Colonic mucosa (tissue), 4 donors: ENCODE data around the gene SYNJ2. TPM values are rescaled to one million over a fixed set of nuclear protein-coding genes. Genes with fewer than 3 reads are reported as not detected.
A peak's percentile ranks its signal among the peaks of the same experiment; 100 is the strongest.

Experiments
- DNase-seq: peaks from one replicate; pipeline ENCODE4 v3.0.0-alpha.2; 2020
- H3K27ac ChIP-seq: fragments of 200-600 bp; one replicate; pipeline ENCODE4 v1.8.0; 2021
- H3K27me3 ChIP-seq: fragments of 200-600 bp; one replicate; pipeline ENCODE4 v1.8.0; 2021
- H3K36me3 ChIP-seq: fragments of 200-600 bp; one replicate; pipeline ENCODE4 v1.8.0; 2021
- H3K4me1 ChIP-seq: fragments of 200-600 bp; one replicate; pipeline ENCODE4 v1.8.0; 2021; ENCODE audit warnings: mild to moderate bottlenecking
- H3K4me3 ChIP-seq: fragments of 200-600 bp; one replicate; pipeline ENCODE4 v1.8.0; 2021
- H3K9ac ChIP-seq, 2 donors: one replicate each; pipeline ENCODE4 v1.7.0; 2013; ENCODE audit warnings: control low read depth in 2 of 2, low read depth in 2 of 2, low read length in 2 of 2
- H3K9me3 ChIP-seq: fragments of 200-600 bp; one replicate; pipeline ENCODE4 v1.8.0; 2021
- CTCF ChIP-seq: fragments of 200-600 bp; IDR thresholded peaks from one replicate; pipeline ENCODE4 v1.8.0; 2022; ENCODE audit warnings: antibody characterized with exemption, mild to moderate bottlenecking
- intact Hi-C: fragments of 100-400 bp; cut with DNase I; formaldehyde crosslinking; loops from one replicate; pipeline ENCODE4 v1.14.1; 2022
- total RNA-seq, 2 donors: library from RNA; stranded (reverse); fragmentation: NEBNext Ultra II Directional in 1 of 2; extraction: Animal tissue kit (Norgen Biotek cat#: 25700) in 1 of 2; gene quantifications; one replicate each; pipeline ENCODE4 v1.2.1, GENCODE V29; 2021
- donor health status: healthy.
- donor health status: DM: no; HTN: no; CAD: no.
- donor health status: DM: no; HTN: no; CAD: no.

SYNJ2 gene
- total RNA-seq, 2 donors from 2014 or later: 46.0 to 53.5 TPM

GRCh38 chr6:158005626-158006180 lies 24.0 kb downstream of the SYNJ2 start:
- H3K27ac ChIP-seq: no peak overlapping the region
- H3K9me3 ChIP-seq: no peaks in the 10 kb centered on the region
- H3K9ac ChIP-seq: no peak overlapping the region
- TF ChIP-seq CTCF: no peak
- no peaks in the 10 kb centered on the region for H3K36me3 ChIP-seq
- intact Hi-C loops: no loop called here
- H3K27me3 ChIP-seq: no peaks in the 10 kb centered on the region
- DNase-seq: no peak
- H3K4me3 ChIP-seq: no peak overlapping the region
- peaks cover 25% of the 10 kb centered on the region for H3K4me1 ChIP-seq

- no peak overlapping the region for H3K9ac ChIP-seq
- no peaks in the 10 kb centered on the region for H3K9me3 ChIP-seq
- H3K36me3 ChIP-seq: no peaks in the 10 kb centered on the region
- no peaks in the 10 kb centered on the region for H3K27me3 ChIP-seq
- no peak overlapping the region for H3K4me3 ChIP-seq
- TF ChIP-seq CTCF: no peak
- intact Hi-C loops: no loop called here
- no peak overlapping the region for H3K27ac ChIP-seq
- no peak for DNase-seq
- H3K4me1 ChIP-seq: peaks cover 25% of the 10 kb centered on the region
Measured at GRCh38 chr6:158006331-158006730, 24.7 kb downstream of the SYNJ2 start.

- H3K9ac ChIP-seq: no peak overlapping the region
- intact Hi-C loops: no loop called here
- H3K36me3 ChIP-seq: no peaks in the 10 kb centered on the region
- no peak overlapping the region for H3K4me3 ChIP-seq
- H3K27ac ChIP-seq: no peak overlapping the region
- no peaks in the 10 kb centered on the region for H3K27me3 ChIP-seq
- H3K9me3 ChIP-seq: no peaks in the 10 kb centered on the region
- no peak for DNase-seq
- H3K4me1 ChIP-seq: peaks cover 22% of the 10 kb centered on the region
- TF ChIP-seq CTCF: no peak
Measured at GRCh38 chr6:158006821-158007570, 25.3 kb downstream of the SYNJ2 start.

- DNase-seq: no peak
- intact Hi-C loops: no loop called here
- no peak for TF ChIP-seq CTCF
- Histone ChIP-seq H3K9me3 (no peaks in the 10 kb centered on the region), H3K27me3 (no peaks in the 10 kb centered on the region), H3K36me3 (no peaks in the 10 kb centered on the region), H3K9ac (no peak overlapping the region), H3K4me1 (peaks cover 6% of the 10 kb centered on the region), H3K4me3 (no peak overlapping the region), H3K27ac (peak overlapping the region; percentile 27)
Measured at GRCh38 chr6:158008864-158009113, 27.1 kb downstream of the SYNJ2 start.

- H3K4me1 ChIP-seq: peaks cover 4% of the 10 kb centered on the region
- TF ChIP-seq CTCF: no peak
- no peak overlapping the region for H3K9ac ChIP-seq
- H3K27me3 ChIP-seq: no peaks in the 10 kb centered on the region
- no peaks in the 10 kb centered on the region for H3K36me3 ChIP-seq
- DNase-seq: no peak
- intact Hi-C loops: no loop called here
- H3K27ac ChIP-seq: peak overlapping the region; percentile 27
- no peaks in the 10 kb centered on the region for H3K9me3 ChIP-seq
- H3K4me3 ChIP-seq: no peak overlapping the region
Measured at GRCh38 chr6:158009114-158009891, 27.6 kb downstream of the SYNJ2 start.
